ENCODE measurements around the gene S1PR2.

GRCh38 chr19:10269333-10270179 is 38.4 kb upstream of the S1PR2 start:
- TF ChIP-seq CTCF (conservative IDR thresholded peaks at IDR 0.05; ENCODE audit: low read depth, low read length) (peak; percentile 93), EZH2 (IDR thresholded peaks at IDR 0.05; ENCODE audit: borderline replicate concordance, low read depth, low read length, poor library complexity, severe bottlenecking) (no peak)
